ENCODE results near the gene MRPS34. TPM values are rescaled to one million over a fixed set of nuclear protein-coding genes. Genes with fewer than 3 reads are reported as not detected.
A peak's percentile ranks its signal among the peaks of the same experiment; 100 is the strongest.

Gene MRPS34
- total RNA-seq, 2 donors from 2014 or later: 80.8 to 190 TPM

DNA sequence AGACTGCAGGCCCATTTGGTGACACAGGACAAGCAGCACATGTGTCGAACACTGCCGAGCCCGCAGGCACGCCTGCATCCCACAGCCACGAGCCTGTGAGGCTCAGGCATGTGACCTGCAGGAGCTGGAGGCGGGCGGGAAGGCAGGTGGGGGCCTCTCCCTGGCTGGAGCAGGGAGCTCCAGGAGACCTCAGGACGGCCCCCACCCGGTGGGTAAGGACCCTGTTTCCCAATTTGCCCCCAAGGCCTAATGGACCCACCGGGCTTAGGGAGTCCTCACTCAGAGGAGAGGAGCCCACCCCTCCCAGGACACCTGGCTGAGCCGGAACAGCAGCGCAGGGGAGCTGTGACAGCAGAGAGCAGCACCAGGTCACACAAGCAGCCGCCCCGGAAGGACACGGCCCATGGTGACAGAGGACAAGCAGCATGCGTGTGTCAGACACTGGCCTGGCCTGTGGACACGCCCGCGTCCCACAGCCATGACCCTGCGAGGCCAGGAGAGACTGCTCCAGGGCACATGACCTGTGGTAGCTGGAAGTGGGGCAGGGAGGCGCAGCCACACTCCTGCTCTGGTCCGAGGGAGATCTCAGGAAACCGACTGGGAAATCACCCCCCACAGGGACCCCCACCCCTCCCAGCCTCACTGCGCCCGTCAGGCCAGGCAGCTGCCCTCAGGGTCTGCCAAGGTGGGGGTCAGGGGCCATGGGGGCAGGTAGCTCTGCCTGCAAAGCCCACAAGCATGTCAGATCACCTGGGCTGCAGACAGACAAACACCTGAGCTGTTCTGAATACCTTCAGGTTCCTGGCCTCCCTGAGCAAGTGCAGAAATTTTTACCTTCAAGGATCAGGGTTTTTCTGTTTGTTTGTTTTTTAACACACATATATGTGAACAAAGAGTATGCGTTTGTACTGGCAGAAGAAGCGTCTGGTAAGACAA lies 7.1 kb upstream of the MRPS34 start:
- Mint-ChIP-seq H3K27ac (no peak overlapping the region), H3K36me3 (ENCODE audit: low read depth) (peaks cover 10% of the 10 kb centered on the region), H3K27me3 (no peaks in the 10 kb centered on the region), H3K9me3 (no peaks in the 10 kb centered on the region), H3K4me1 (no peaks in the 10 kb centered on the region), H3K4me3 (peak overlapping the region; percentile 89)
- ATAC-seq (replicated peaks): no peak

DNA sequence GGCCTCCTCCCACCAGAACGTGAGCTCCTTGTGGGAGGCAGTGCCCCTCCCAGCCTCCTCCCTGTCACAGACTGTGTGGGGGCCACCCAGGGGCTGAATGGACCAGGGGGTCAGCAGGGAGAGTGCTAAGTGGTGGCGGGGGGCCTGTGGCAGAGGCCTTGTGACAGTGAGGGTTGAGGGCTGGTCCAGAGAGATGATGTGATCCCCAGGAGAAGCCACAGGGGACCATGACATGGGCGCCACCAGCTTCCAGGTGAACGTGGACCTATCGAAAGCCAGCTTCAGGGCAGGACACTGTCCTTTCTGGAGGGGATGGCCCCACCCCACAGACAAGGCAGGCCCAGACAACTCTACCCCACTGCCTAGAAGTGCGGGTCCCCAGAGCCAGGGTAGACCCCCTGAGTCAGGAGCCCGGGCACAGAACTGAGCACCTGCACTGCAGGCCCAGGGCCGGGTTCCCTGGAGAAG lies 6.3 kb upstream of the MRPS34 start:
- no peaks in the 10 kb centered on the region for H3K9me3 Mint-ChIP-seq
- peaks cover 7% of the 10 kb centered on the region for H3K36me3 Mint-ChIP-seq (ENCODE audit: low read depth)
- no peaks in the 10 kb centered on the region for H3K4me1 Mint-ChIP-seq
- H3K27ac Mint-ChIP-seq: no peak overlapping the region
- H3K27me3 Mint-ChIP-seq: no peaks in the 10 kb centered on the region
- no peak for ATAC-seq (replicated peaks)
- no peak overlapping the region for H3K4me3 Mint-ChIP-seq

DNA sequence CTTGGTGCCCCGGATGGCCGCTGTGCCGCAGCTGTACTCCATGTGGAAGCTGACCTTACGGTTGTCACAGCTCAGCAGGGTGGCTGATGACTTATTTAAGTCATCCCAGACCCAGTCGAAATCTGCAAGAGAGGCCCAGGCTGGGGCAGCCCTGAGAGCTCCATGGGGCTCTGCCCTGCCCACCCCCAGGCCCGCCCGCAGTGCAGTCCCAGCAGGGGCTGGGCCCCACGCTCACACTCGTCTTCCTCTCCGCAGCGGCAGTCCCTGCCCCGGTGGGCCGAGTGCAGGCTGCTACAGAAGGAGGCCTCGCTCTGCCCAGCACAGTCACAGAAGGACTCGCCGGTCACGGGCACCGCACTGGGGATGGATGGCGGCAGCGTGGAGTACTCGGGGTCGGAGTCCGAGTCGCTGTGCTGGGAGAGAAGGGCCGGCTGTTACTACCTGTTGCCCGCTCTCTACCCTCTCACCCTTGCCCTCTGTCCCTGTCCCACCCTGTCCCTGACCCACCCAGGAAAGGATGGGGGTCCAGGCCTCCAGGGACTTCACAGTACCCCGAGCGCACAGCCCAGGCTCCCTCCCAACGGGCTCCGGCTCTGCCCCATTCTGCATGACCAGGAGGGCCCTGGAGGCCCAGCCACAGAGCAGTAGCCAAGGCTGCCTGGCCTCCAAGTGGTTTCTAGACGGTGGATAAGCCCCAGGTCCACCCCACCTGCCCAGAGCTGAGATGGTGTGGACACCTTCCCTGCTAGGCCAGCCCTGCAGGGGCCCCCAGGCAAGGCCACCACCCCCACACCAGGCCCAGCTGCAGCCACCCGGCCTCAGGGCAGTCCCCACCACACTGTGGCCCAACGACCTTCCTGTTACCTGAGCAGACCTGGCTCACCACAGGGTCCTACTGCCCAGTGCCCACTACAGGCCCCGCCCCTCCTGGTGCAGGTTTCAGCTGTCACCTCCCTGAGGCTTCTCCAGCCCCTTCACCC lies 5.6 kb upstream of the MRPS34 start:
- no peak overlapping the region for H3K4me3 Mint-ChIP-seq
- no peak for ATAC-seq (replicated peaks)
- no peaks in the 10 kb centered on the region for H3K9me3 Mint-ChIP-seq
- no peaks in the 10 kb centered on the region for H3K4me1 Mint-ChIP-seq
- H3K27me3 Mint-ChIP-seq: no peaks in the 10 kb centered on the region
- no peak overlapping the region for H3K27ac Mint-ChIP-seq
- H3K36me3 Mint-ChIP-seq (ENCODE audit: low read depth): peaks cover 7% of the 10 kb centered on the region

DNA sequence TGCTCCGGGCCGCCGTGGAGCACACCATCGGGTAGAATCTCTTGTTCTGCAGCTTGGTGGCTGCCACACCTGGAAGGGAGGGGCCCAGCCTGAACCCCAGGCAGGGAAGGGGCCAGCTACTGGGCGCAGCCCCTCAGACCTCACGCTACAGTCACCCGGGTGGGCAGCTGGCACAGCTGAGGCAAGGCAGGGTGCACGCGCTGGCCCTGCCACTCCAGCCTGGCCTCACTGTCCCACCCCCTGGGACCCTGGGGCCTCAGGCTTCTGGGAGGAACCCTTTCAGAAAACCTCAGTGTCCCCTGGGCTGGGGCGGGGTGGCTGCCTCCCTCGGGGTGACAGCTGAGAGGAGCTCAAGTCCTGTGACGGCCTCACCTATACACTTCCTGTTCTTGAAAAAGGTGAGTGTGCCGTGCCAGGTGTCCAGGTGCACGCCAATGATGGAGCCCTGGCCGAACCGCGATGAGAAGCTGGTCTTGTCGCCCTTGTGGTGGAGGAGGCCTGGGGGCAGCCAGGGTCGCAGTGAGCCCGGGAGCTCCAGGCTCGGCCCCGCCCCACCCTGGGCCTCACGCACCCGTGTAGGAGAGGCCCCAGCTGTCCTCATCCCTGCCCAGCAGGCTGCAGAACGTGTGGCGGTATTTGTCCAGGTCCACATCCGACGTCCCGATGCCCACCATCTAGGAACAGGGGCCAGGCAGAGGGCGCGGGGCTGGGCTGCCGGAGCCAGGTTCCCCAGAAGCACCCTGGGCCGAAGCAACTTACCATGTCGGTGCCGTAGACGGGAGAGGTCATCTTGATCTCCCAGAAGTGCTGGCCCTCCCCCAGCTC lies 4.7 kb upstream of the MRPS34 start:
- Mint-ChIP-seq H3K4me1 (no peaks in the 10 kb centered on the region), H3K27me3 (no peaks in the 10 kb centered on the region), H3K4me3 (no peak overlapping the region), H3K9me3 (no peaks in the 10 kb centered on the region), H3K36me3 (ENCODE audit: low read depth) (peaks cover 7% of the 10 kb centered on the region), H3K27ac (no peak overlapping the region)
- ATAC-seq (replicated peaks): no peak

DNA sequence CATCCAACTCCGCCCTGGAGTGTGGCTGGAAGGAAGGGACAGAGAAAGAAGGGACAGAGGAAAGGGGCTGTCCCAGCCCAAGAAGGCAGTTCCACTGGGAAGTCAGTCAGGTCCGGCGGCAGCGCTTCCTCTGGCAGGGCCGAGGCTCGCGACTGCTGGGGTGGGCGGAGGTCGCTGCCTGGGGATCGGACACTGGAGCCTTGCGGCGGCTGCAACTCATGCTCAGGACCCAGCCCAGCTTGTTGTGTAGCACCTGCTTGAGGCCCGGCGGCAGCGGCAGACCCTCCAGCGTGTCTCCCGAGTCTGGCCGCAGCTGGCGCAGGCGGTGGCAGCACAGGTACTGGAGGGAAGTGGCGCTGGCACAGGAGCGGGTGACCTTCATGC lies 4.0 kb upstream of the MRPS34 start:
- H3K4me1 Mint-ChIP-seq: peaks cover 4% of the 10 kb centered on the region
- no peaks in the 10 kb centered on the region for H3K27me3 Mint-ChIP-seq
- no peak for ATAC-seq (replicated peaks)
- H3K4me3 Mint-ChIP-seq: no peak overlapping the region
- H3K9me3 Mint-ChIP-seq: no peaks in the 10 kb centered on the region
- H3K27ac Mint-ChIP-seq: no peak overlapping the region
- H3K36me3 Mint-ChIP-seq (ENCODE audit: low read depth): peaks cover 13% of the 10 kb centered on the region

DNA sequence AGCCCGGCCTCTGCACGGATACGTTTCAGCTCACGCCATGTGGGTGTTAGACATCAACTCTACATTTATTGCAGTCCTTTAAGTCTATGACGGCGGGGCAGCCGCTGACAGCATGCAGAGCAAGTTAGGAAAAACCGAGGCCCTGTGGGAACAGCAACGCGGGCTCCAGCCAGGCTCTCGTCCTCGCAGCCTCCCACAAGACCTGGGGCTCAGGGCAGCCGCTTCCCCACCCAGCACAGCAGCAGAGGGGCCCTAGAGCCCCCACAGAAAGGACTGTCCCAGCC lies 3.7 kb upstream of the MRPS34 start:
- Mint-ChIP-seq H3K9me3 (no peaks in the 10 kb centered on the region), H3K4me3 (no peak overlapping the region), H3K27ac (no peak overlapping the region), H3K36me3 (ENCODE audit: low read depth) (peaks cover 17% of the 10 kb centered on the region), H3K4me1 (peaks cover 7% of the 10 kb centered on the region), H3K27me3 (no peaks in the 10 kb centered on the region)
- no peak for ATAC-seq (replicated peaks)

DNA sequence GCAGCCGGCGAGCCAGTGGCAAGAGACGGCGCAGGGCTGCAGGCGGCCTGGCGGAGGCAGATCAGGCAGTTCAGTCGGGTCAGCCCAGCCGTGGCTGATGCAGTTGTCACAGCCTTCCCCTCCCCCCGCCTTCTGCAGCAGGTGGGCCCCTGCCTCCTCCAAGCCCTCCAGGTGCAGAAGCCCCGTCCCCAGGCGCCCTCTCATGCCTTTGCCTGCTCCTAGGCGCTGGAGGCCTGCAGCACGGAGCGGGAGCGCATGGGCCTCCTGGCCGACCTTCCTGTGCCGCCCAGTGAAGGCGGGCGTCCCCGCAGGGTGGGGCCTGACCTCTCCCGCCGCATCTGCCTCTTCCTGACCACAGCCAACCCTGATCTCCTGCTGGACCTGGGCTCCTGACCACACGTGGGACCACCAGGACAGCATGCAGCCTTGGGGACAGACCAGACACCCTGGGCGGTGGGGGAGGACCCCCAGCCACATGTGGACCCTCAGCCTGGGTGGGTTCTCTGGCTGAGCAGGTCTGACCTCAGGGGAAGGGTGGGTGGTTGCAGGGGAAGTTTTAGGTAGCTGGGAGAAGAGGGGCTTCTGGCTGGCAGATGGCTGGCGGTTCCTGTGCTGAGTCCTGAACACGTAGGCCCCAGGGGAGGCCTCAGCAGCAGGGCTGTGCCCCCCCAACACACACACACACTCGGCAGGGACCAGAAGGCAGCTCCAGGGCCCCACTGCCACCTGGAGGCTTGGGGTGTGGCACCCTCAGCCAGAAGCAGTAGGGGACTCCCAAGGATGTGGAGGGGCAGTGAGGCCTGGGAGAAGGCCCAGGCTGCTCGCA lies 3.1 kb upstream of the MRPS34 start:
- no peak overlapping the region for H3K27ac Mint-ChIP-seq

DNA sequence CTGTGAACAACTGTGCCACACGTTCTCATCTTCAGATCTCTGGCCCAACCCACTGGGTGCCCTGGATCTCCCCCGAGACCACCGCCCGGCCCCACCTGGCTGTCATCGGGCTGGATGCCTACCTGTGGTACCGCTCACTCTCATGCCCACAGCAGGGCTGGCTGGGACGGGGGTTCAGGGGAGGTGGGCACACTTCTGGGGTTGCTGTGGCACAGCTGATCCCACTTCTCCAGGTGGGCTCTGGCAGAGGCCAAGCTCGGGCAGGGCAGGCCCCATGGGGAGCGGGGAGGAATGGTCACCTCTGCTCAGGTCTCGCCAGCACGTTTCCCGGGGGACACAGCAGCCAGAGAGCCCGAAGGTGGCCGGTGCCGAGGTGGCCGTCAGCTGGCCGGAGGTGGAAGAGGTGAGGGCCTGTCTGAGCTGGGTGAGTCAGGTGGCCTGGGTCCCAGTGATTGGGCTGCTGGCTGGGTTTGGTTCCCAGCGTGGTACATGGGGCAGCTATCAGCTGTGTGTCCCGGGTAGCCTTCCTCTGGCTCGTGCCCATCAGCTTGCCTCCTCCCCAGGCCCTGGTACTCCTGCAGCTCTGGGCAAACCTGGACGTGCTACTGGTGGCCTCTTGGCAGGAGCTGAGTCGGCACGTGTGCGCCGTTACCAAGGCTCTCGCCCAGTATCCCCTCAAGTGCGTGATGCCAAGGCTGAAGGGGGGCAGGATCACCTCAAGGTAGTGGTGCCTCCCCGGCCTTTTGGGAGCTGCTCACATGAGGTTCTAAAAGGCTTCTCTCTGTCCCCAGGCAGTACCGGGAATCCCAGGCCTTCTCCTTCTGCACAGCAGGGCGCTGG lies 2.3 kb upstream of the MRPS34 start:
- no peaks in the 10 kb centered on the region for H3K9me3 Mint-ChIP-seq
- no peak for ATAC-seq (replicated peaks)
- H3K36me3 Mint-ChIP-seq (ENCODE audit: low read depth): peaks cover 16% of the 10 kb centered on the region
- H3K4me3 Mint-ChIP-seq: peak overlapping the region; percentile 53
- H3K27me3 Mint-ChIP-seq: no peaks in the 10 kb centered on the region
- H3K27ac Mint-ChIP-seq: no peak overlapping the region
- H3K4me1 Mint-ChIP-seq: peaks cover 7% of the 10 kb centered on the region

More for the DNA sequence above, 3.1 kb upstream of the MRPS34 start:
- no peaks in the 10 kb centered on the region for H3K27me3 Mint-ChIP-seq
- H3K9me3 Mint-ChIP-seq: no peaks in the 10 kb centered on the region
- H3K4me3 Mint-ChIP-seq: no peak overlapping the region
- ATAC-seq (replicated peaks): no peak
- peaks cover 14% of the 10 kb centered on the region for H3K36me3 Mint-ChIP-seq (ENCODE audit: low read depth)
- peaks cover 7% of the 10 kb centered on the region for H3K4me1 Mint-ChIP-seq

DNA sequence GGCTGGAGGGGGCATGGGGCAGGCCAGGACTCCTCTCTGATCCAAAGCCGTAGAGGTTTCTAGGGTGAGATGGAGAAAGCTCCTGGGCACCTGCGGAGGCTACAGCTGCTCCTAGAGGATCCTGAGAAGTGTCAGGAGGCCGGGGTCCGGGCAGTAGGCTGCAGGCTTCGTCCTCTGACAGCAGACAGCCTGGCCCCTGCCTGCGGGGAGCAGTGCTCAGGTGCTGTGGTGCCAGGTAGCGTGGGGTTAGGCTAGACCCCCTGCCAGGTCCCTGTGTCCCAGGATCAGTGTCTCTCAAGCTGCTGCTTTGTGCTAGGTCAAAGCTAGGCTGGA lies 1.5 kb upstream of the MRPS34 start:
- ATAC-seq (replicated peaks): no peak
- Mint-ChIP-seq H3K9me3 (no peaks in the 10 kb centered on the region), H3K4me3 (peak overlapping the region; percentile 100), H3K36me3 (ENCODE audit: low read depth) (peaks cover 22% of the 10 kb centered on the region), H3K27ac (no peak overlapping the region), H3K4me1 (peaks cover 7% of the 10 kb centered on the region), H3K27me3 (no peaks in the 10 kb centered on the region)

DNA sequence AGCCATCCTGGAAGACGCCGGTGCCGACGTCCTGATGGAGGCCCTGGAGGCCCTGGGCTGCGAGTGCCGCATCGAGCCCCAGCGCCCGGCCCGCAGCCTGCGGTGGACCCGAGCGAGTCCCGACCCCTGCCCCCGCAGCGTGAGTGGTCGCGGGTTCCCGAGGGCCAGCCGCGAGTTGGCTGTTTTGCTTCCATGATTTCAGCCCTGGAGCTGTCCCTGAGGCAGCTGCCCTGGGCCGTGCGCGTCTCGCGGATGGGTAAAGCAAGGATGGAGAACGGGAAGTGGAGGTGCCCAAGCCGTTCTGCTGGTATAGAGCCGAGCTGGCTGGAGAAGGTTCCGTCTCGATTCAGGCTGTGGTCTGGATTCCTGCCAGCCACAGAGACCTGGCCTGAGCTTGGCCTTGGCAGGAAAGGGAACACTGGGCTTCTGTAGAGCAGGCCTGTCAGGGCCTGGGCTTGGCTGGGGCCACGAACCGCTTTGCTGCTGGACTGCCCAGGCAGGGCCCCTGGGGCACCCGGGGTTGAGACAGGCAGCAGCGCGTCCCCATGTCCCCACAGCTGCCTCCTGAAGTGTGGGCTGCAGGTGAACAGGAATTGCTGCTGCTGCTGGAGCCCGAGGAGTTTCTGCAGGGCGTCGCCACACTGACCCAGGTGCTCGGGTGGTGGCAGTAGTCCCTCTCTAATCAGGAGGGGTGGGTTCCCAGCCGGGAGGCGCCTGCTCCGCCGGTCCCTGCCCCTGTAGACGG lies 941 bp upstream of the MRPS34 start:
- no peak for ATAC-seq (replicated peaks)
- no peaks in the 10 kb centered on the region for H3K9me3 Mint-ChIP-seq
- peaks cover 7% of the 10 kb centered on the region for H3K4me1 Mint-ChIP-seq
- no peaks in the 10 kb centered on the region for H3K27me3 Mint-ChIP-seq
- H3K36me3 Mint-ChIP-seq (ENCODE audit: low read depth): peaks cover 22% of the 10 kb centered on the region
- peak overlapping the region; percentile 100 for H3K4me3 Mint-ChIP-seq
- no peak overlapping the region for H3K27ac Mint-ChIP-seq

DNA sequence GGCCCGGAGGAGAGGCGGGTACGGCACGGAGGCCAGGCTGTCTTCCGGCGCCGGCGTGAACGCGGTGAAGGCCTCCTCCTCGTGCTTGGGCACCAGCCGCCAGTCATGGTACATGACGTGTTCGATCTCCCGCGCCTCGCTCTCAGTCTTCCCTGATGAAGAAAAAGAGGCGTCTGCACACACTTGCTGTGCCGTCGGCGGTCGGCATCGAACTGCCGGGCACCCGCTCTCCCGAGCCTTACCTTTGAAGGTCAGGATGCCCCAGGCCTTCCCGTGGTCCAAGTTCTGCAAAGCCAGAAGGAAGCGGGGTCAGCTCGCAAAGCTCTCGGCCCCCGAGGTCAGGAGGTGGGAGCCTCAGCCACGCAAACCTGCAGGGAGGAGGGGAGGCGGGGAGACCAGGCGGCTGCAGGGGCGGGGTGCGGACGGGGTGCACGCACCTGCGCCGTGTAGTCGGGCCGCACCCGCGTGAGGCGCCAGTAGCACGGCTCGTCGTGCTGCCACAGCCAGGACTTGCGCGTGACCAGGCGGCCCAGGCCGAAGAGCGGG lies 499 bp downstream of the MRPS34 start, which contains the start of gene EME2:
EME2 (plus strand) TSS at position 449 of the 546 bp plus-strand sequence. CDS start 418 bp downstream, outside the sequence.
- Mint-ChIP-seq H3K4me3 (peak within 1 kb of the TSS; percentile 100), H3K9me3 (no peaks in the 10 kb centered on the region), H3K27ac (peak within 1 kb of the TSS; percentile 99), H3K4me1 (peaks cover 7% of the 10 kb centered on the region), H3K36me3 (ENCODE audit: low read depth) (peaks cover 31% of the 10 kb centered on the region), H3K27me3 (no peaks in the 10 kb centered on the region)
- peak; percentile 31 for ATAC-seq (replicated peaks)

DNA sequence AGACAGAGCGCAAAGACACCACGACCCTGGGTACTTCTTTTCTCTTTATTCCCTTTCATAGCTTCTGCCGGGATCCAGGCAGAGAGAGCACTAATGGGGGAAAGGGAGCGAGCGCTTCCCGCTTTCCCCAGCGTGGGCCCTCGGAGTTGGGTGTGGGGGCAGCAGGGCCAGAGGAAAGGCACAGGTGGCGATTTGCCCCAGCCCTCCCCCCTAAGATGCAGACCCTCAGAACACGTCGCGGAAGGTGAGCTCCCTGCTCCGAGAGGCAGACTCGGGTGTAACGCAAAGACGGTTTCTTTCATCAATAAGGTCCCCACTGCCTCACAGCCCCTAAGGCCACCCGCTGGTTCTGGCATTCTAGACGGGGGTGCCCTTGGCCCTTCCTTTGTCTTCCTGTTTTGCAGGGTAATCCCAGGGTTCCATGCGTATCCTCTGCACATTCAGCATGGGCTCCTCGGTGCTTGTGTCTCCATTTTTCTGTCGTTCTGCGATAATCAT lies 1.0 kb downstream of the MRPS34 start:
- Mint-ChIP-seq H3K27ac (peak overlapping the region; percentile 99), H3K4me1 (peaks cover 7% of the 10 kb centered on the region), H3K27me3 (no peaks in the 10 kb centered on the region), H3K4me3 (peak overlapping the region; percentile 100), H3K9me3 (no peaks in the 10 kb centered on the region), H3K36me3 (ENCODE audit: low read depth) (peaks cover 36% of the 10 kb centered on the region)
- ATAC-seq (replicated peaks): no peak
